Body of pancreas (tissue), 4 donors: Measurements from ENCODE around the gene SLC32A1. TPM values are rescaled to one million over a fixed set of nuclear protein-coding genes. Genes with fewer than 3 reads are reported as not detected.

Experiments
- ATAC-seq: fragments of 150-250 bp; one replicate; pipeline ENCODE4 v1.9.1; 2016
- DNase-seq, 4 donors: peaks; one replicate each; pipeline ENCODE4 v3.0.0-alpha.2; 2019
- H3K27ac ChIP-seq, 4 donors: fragments of 200-600 bp; sonication (generic); 1 replicate in 3 of 4; 2 replicates in 1 of 4; pipeline versions ENCODE4 v1.5.1 to v1.6.1; 2016 to 2019; ENCODE audit warnings: mild to moderate bottlenecking in 1 of 4, mixed read lengths in 1 of 4, moderate library complexity in 1 of 4
- H3K27me3 ChIP-seq, 2 donors: fragments of 200-600 bp; sonication (generic); one replicate each; pipeline ENCODE4 v1.6.0; 2016; ENCODE audit warnings: mild to moderate bottlenecking in 1 of 2
- H3K36me3 ChIP-seq, 2 donors: fragments of 200-600 bp; sonication (generic); replicated peaks in 1 of 2; 2 replicates each; pipeline ENCODE4 v1.5.1; 2016; ENCODE audit warnings: low read depth in 2 of 2; ENCODE audit not compliant: insufficient read depth in 1 of 2
- H3K4me1 ChIP-seq: fragments of 200-600 bp; sonication (generic); one replicate; pipeline ENCODE4 v1.6.0; 2016
- H3K4me3 ChIP-seq, 2 donors: fragments of 200-600 bp; sonication (generic); 1 replicate in 1 of 2; 2 replicates in 1 of 2; pipeline ENCODE4 v1.5.1; 2016 to 2019
- H3K9me3 ChIP-seq, 3 donors: fragments of 200-600 bp; sonication (generic); 1 replicate in 2 of 3; 2 replicates in 1 of 3; pipeline ENCODE4 v1.5.1; 2016
- POLR2A ChIP-seq, 3 donors: fragments of 450-650 bp; IDR thresholded peaks; one replicate each; pipeline ENCODE4 v1.6.1; 2016; ENCODE audit warnings: antibody characterized with exemption in 3 of 3, mild to moderate bottlenecking in 2 of 3
- whole genome bisulfite sequencing, 2 donors: methylation state at CpG; one replicate each; pipeline ENCODE4 v1.1.5; 2017; 5-methylcytosine and 5-hydroxymethylcytosine counted together
- intact Hi-C: fragments of 100-400 bp; cut with DNase I; formaldehyde crosslinking; loops from one replicate; pipeline ENCODE4 v1.15.1; 2023
- small RNA-seq: library from RNA; depleted of rRNA; stranded (forward); fragments of <200 nt; gene quantifications from one replicate; pipeline ENCODE3, GENCODE V24; 2016
- total RNA-seq, 2 donors: library from RNA; depleted of rRNA; stranded (reverse); fragments of >200 nt; gene quantifications; one replicate each; pipeline ENCODE4 v1.1.0, GENCODE V29; 2016
- TF ChIP-seq, protein P1 (sequence below), 7 experiments: fragments of 450-650 bp in 4 of 7; fragments of 200-600 bp in 3 of 7; sonication (generic) in 3 of 7; IDR thresholded peaks; one replicate each; pipeline ENCODE4 v1.5.1; 2016 to 2019; ENCODE audit warnings: antibody characterized with exemption in 7 of 7

Gene SLC32A1
- total RNA-seq, 2 donors from 2014 or later: not detected

DNA sequence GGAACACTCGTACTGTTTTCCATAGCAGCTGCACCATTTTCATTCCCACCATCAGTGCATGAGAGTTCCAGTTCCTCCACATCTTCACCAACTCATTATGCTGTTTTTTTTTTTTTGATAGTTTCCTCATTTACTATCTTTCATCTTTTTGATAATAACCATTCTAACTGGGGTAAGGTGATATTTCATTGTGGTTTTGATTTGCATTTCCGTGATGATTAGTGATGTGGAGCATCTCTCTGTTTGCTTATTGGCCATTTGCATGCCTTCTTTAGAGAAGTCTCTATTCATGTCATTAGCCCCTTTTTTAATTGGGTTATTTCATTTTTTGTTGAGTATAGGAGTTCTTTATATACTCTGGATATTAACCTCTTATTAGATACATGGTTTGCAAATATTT is 49.9 kb downstream of the SLC32A1 start:
- no peaks in the 10 kb centered on the region for H3K27me3 ChIP-seq

GRCh38 chr20:38776363-38776762 is 52.1 kb downstream of the SLC32A1 start:
- Histone ChIP-seq H3K27ac (no peak overlapping the region), H3K4me1 (no peaks in the 10 kb centered on the region), H3K9me3 (no peaks in the 10 kb centered on the region), H3K36me3 (peaks cover 4 to 9% of the 10 kb centered on the region in 2 donors), H3K27me3 (no peaks in the 10 kb centered on the region), H3K4me3 (no peak overlapping the region)
- DNase-seq: no peak
- intact Hi-C loops: no loop called here
- WGBS, 2 donors: 94 to 96% methylated on average over 11 of the region's 11 CpGs
- TF ChIP-seq POLR2A (IDR thresholded peaks at IDR 0.05): no peak
- TF ChIP-seq, protein P1, sequence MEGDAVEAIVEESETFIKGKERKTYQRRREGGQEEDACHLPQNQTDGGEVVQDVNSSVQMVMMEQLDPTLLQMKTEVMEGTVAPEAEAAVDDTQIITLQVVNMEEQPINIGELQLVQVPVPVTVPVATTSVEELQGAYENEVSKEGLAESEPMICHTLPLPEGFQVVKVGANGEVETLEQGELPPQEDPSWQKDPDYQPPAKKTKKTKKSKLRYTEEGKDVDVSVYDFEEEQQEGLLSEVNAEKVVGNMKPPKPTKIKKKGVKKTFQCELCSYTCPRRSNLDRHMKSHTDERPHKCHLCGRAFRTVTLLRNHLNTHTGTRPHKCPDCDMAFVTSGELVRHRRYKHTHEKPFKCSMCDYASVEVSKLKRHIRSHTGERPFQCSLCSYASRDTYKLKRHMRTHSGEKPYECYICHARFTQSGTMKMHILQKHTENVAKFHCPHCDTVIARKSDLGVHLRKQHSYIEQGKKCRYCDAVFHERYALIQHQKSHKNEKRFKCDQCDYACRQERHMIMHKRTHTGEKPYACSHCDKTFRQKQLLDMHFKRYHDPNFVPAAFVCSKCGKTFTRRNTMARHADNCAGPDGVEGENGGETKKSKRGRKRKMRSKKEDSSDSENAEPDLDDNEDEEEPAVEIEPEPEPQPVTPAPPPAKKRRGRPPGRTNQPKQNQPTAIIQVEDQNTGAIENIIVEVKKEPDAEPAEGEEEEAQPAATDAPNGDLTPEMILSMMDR (IDR thresholded peaks at IDR 0.05): no peak
- no peak for ATAC-seq

More for the DNA sequence above, 49.9 kb downstream of the SLC32A1 start:
- no peak for TF ChIP-seq POLR2A (IDR thresholded peaks at IDR 0.05)
- TF ChIP-seq, protein P1 (IDR thresholded peaks at IDR 0.05): no peak
- DNase-seq (no peak), ATAC-seq (no peak)
- 72 to 98% methylated on average over 2 of the region's 2 CpGs for WGBS, 2 donors
- Histone ChIP-seq H3K4me3 (no peak overlapping the region), H3K4me1 (no peaks in the 10 kb centered on the region), H3K27ac (no peak overlapping the region), H3K36me3 (peaks cover 6 to 9% of the 10 kb centered on the region in 2 donors), H3K9me3 (no peaks in the 10 kb centered on the region)
- intact Hi-C loops: no loop called here

Small RNAs within 50 kb of the gene (small RNA-seq; reads per million reads assigned to genes)
- not detected for gene RF00017

Other genes starting within 250 kb of the SLC32A1 start
- gene ADIG, start 143.3 kb upstream of the SLC32A1 start, total RNA-seq: not detected
- gene ARHGAP40, start 122.7 kb upstream of the SLC32A1 start, total RNA-seq: not detected
- gene ACTR5, start 24.0 kb downstream of the SLC32A1 start, total RNA-seq: 1 to 10 TPM; 4.9 to 7.9 TPM
- 1 to 10 TPM; 1.6 to 4.7 TPM for gene PPP1R16B, start 81.2 kb downstream of the SLC32A1 start, total RNA-seq
- under 1 TPM in 1 of 2 donors, not detected in 1; 0.52 TPM for gene FAM83D, start 201.9 kb downstream of the SLC32A1 start, total RNA-seq
- 1 to 10 TPM; 6.9 to 7.3 TPM for gene DHX35, start 237.9 kb downstream of the SLC32A1 start, total RNA-seq